ENCODE measurements around the gene CCDC178.

Gene CCDC178

GRCh38 chr18:33440060-33441043 lies at the start of gene CCDC178:
Gene CCDC178 (minus strand): TSS chr18:33440721. CDS start chr18:33412088, 28,633 bp downstream.
- Histone ChIP-seq H3K27ac (ENCODE audit: low read length) (no peak within 1 kb of the TSS), H3K9me3 (ENCODE audit: control insufficient read depth in 1 of 2, low read length in 2 of 2) (no peaks in the 10 kb centered on the region), H3K4me3 (ENCODE audit: low read depth in 1 of 2, low read length in 2 of 2) (peak within 1 kb of the TSS; percentile 24 to 64), H3K4me1 (ENCODE audit: control insufficient read depth in 1 of 2, insufficient read depth in 2 of 2, low read length in 2 of 2) (peaks cover 0 to 5% of the 10 kb centered on the region in 2 donors), H3K27me3 (ENCODE audit: low read depth, low read length) (no peaks in the 10 kb centered on the region), H3K36me3 (ENCODE audit: control insufficient read depth in 1 of 2, insufficient read depth in 2 of 2, low read length in 2 of 2) (no peaks in the 10 kb centered on the region)

- Histone ChIP-seq H3K4me1 (ENCODE audit: control insufficient read depth in 1 of 2, insufficient read depth in 2 of 2, low read length in 2 of 2) (no peaks in the 10 kb centered on the region), H3K27me3 (ENCODE audit: low read depth, low read length) (no peaks in the 10 kb centered on the region), H3K27ac (ENCODE audit: low read length) (no peak overlapping the region), H3K9me3 (ENCODE audit: control insufficient read depth in 1 of 2, low read length in 2 of 2) (no peaks in the 10 kb centered on the region), H3K36me3 (ENCODE audit: control insufficient read depth in 1 of 2, insufficient read depth in 2 of 2, low read length in 2 of 2) (no peaks in the 10 kb centered on the region), H3K4me3 (ENCODE audit: low read depth in 1 of 2, low read length in 2 of 2) (no peak overlapping the region)
These were observed 43.4 kb upstream of the CCDC178 start for GRCh38 chr18:33483908-33484307.

- Histone ChIP-seq H3K9me3 (ENCODE audit: control insufficient read depth in 1 of 2, low read length in 2 of 2) (no peaks in the 10 kb centered on the region), H3K4me1 (ENCODE audit: control insufficient read depth in 1 of 2, insufficient read depth in 2 of 2, low read length in 2 of 2) (no peaks in the 10 kb centered on the region), H3K27ac (ENCODE audit: low read length) (no peak overlapping the region), H3K4me3 (ENCODE audit: low read depth in 1 of 2, low read length in 2 of 2) (no peak overlapping the region), H3K27me3 (ENCODE audit: low read depth, low read length) (no peaks in the 10 kb centered on the region), H3K36me3 (ENCODE audit: control insufficient read depth in 1 of 2, insufficient read depth in 2 of 2, low read length in 2 of 2) (no peaks in the 10 kb centered on the region)
These were observed 32.0 kb upstream of the CCDC178 start for GRCh38 chr18:33472509-33472908.

- no peaks in the 10 kb centered on the region for H3K4me1 ChIP-seq (ENCODE audit: control insufficient read depth in 1 of 2, insufficient read depth in 2 of 2, low read length in 2 of 2)
- no peak overlapping the region for H3K27ac ChIP-seq (ENCODE audit: low read length)
- H3K27me3 ChIP-seq (ENCODE audit: low read depth, low read length) = no peaks in the 10 kb centered on the region
- no peaks in the 10 kb centered on the region for H3K9me3 ChIP-seq (ENCODE audit: control insufficient read depth in 1 of 2, low read length in 2 of 2)
- no peak overlapping the region for H3K4me3 ChIP-seq (ENCODE audit: low read depth in 1 of 2, low read length in 2 of 2)
- no peaks in the 10 kb centered on the region for H3K36me3 ChIP-seq (ENCODE audit: control insufficient read depth in 1 of 2, insufficient read depth in 2 of 2, low read length in 2 of 2)
These were observed 29.7 kb upstream of the CCDC178 start for GRCh38 chr18:33470216-33470615.

- Histone ChIP-seq H3K4me1 (ENCODE audit: control insufficient read depth in 1 of 2, insufficient read depth in 2 of 2, low read length in 2 of 2) (no peaks in the 10 kb centered on the region), H3K27ac (ENCODE audit: low read length) (no peak overlapping the region), H3K36me3 (ENCODE audit: control insufficient read depth in 1 of 2, insufficient read depth in 2 of 2, low read length in 2 of 2) (no peaks in the 10 kb centered on the region), H3K27me3 (ENCODE audit: low read depth, low read length) (no peaks in the 10 kb centered on the region), H3K9me3 (ENCODE audit: control insufficient read depth in 1 of 2, low read length in 2 of 2) (no peaks in the 10 kb centered on the region), H3K4me3 (ENCODE audit: low read depth in 1 of 2, low read length in 2 of 2) (no peak overlapping the region)
These were observed 29.2 kb upstream of the CCDC178 start for GRCh38 chr18:33469699-33470098.

GRCh38 chr18:33467531-33467930 lies 27.0 kb upstream of the CCDC178 start:
- H3K4me1 ChIP-seq (ENCODE audit: control insufficient read depth in 1 of 2, insufficient read depth in 2 of 2, low read length in 2 of 2) = no peaks in the 10 kb centered on the region
- no peak overlapping the region for H3K4me3 ChIP-seq (ENCODE audit: low read depth in 1 of 2, low read length in 2 of 2)
- H3K27ac ChIP-seq (ENCODE audit: low read length) = no peak overlapping the region
- no peaks in the 10 kb centered on the region for H3K27me3 ChIP-seq (ENCODE audit: low read depth, low read length)
- no peaks in the 10 kb centered on the region for H3K36me3 ChIP-seq (ENCODE audit: control insufficient read depth in 1 of 2, insufficient read depth in 2 of 2, low read length in 2 of 2)
- H3K9me3 ChIP-seq (ENCODE audit: control insufficient read depth in 1 of 2, low read length in 2 of 2) = no peaks in the 10 kb centered on the region

GRCh38 chr18:33466822-33467221 lies 26.3 kb upstream of the CCDC178 start:
- no peaks in the 10 kb centered on the region for H3K9me3 ChIP-seq (ENCODE audit: control insufficient read depth in 1 of 2, low read length in 2 of 2)
- no peaks in the 10 kb centered on the region for H3K27me3 ChIP-seq (ENCODE audit: low read depth, low read length)
- H3K4me1 ChIP-seq (ENCODE audit: control insufficient read depth in 1 of 2, insufficient read depth in 2 of 2, low read length in 2 of 2) = no peaks in the 10 kb centered on the region
- no peaks in the 10 kb centered on the region for H3K36me3 ChIP-seq (ENCODE audit: control insufficient read depth in 1 of 2, insufficient read depth in 2 of 2, low read length in 2 of 2)
- H3K27ac ChIP-seq (ENCODE audit: low read length) = no peak overlapping the region
- H3K4me3 ChIP-seq (ENCODE audit: low read depth in 1 of 2, low read length in 2 of 2) = no peak overlapping the region

- Histone ChIP-seq H3K4me3 (ENCODE audit: low read depth in 1 of 2, low read length in 2 of 2) (no peak overlapping the region), H3K27ac (ENCODE audit: low read length) (no peak overlapping the region), H3K9me3 (ENCODE audit: control insufficient read depth in 1 of 2, low read length in 2 of 2) (no peaks in the 10 kb centered on the region), H3K27me3 (ENCODE audit: low read depth, low read length) (no peaks in the 10 kb centered on the region), H3K4me1 (ENCODE audit: control insufficient read depth in 1 of 2, insufficient read depth in 2 of 2, low read length in 2 of 2) (no peaks in the 10 kb centered on the region), H3K36me3 (ENCODE audit: control insufficient read depth in 1 of 2, insufficient read depth in 2 of 2, low read length in 2 of 2) (no peaks in the 10 kb centered on the region)
These were observed 20.2 kb upstream of the CCDC178 start for GRCh38 chr18:33460681-33461080.

GRCh38 chr18:33459612-33460011 lies 19.1 kb upstream of the CCDC178 start:
- no peaks in the 10 kb centered on the region for H3K4me1 ChIP-seq (ENCODE audit: control insufficient read depth in 1 of 2, insufficient read depth in 2 of 2, low read length in 2 of 2)
- no peaks in the 10 kb centered on the region for H3K36me3 ChIP-seq (ENCODE audit: control insufficient read depth in 1 of 2, insufficient read depth in 2 of 2, low read length in 2 of 2)
- H3K27me3 ChIP-seq (ENCODE audit: low read depth, low read length) = no peaks in the 10 kb centered on the region
- H3K27ac ChIP-seq (ENCODE audit: low read length) = no peak overlapping the region
- H3K9me3 ChIP-seq (ENCODE audit: control insufficient read depth in 1 of 2, low read length in 2 of 2) = no peaks in the 10 kb centered on the region
- H3K4me3 ChIP-seq (ENCODE audit: low read depth in 1 of 2, low read length in 2 of 2) = no peak overlapping the region

GRCh38 chr18:33446604-33447003 lies 6.1 kb upstream of the CCDC178 start:
- no peak overlapping the region for H3K4me3 ChIP-seq (ENCODE audit: low read depth in 1 of 2, low read length in 2 of 2)
- no peak overlapping the region for H3K27ac ChIP-seq (ENCODE audit: low read length)
- no peaks in the 10 kb centered on the region for H3K4me1 ChIP-seq (ENCODE audit: control insufficient read depth in 1 of 2, insufficient read depth in 2 of 2, low read length in 2 of 2)
- no peaks in the 10 kb centered on the region for H3K9me3 ChIP-seq (ENCODE audit: control insufficient read depth in 1 of 2, low read length in 2 of 2)
- no peaks in the 10 kb centered on the region for H3K27me3 ChIP-seq (ENCODE audit: low read depth, low read length)
- no peaks in the 10 kb centered on the region for H3K36me3 ChIP-seq (ENCODE audit: control insufficient read depth in 1 of 2, insufficient read depth in 2 of 2, low read length in 2 of 2)

GRCh38 chr18:33444709-33445108 lies 4.2 kb upstream of the CCDC178 start:
- Histone ChIP-seq H3K27me3 (ENCODE audit: low read depth, low read length) (no peaks in the 10 kb centered on the region), H3K4me1 (ENCODE audit: control insufficient read depth in 1 of 2, insufficient read depth in 2 of 2, low read length in 2 of 2) (peaks cover 0 to 2% of the 10 kb centered on the region in 2 donors), H3K36me3 (ENCODE audit: control insufficient read depth in 1 of 2, insufficient read depth in 2 of 2, low read length in 2 of 2) (no peaks in the 10 kb centered on the region), H3K9me3 (ENCODE audit: control insufficient read depth in 1 of 2, low read length in 2 of 2) (no peaks in the 10 kb centered on the region), H3K27ac (ENCODE audit: low read length) (no peak overlapping the region), H3K4me3 (ENCODE audit: low read depth in 1 of 2, low read length in 2 of 2) (no peak overlapping the region)
